H1 (cell line): ENCODE data around the gene SCCPDH. TPM values are rescaled to one million over a fixed set of nuclear protein-coding genes. Genes with fewer than 3 reads are reported as not detected.

ENCODE experiments used
- CTCF ChIA-PET: fragments of 300-600 bp; sonication (Branson Sonifier 250); formaldehyde crosslinking; loops from one replicate; lab custom pipeline; 2021; ENCODE audit not compliant: partially characterized antibody; lab: Charles Lee
- POLR2A ChIA-PET: fragments of 300-600 bp; sonication (Branson Sonifier 250); formaldehyde crosslinking; loops from one replicate; lab custom pipeline; 2021; ENCODE audit warnings: inconsistent platforms; ENCODE audit not compliant: partially characterized antibody; lab: Charles Lee
- DNase-seq, 2 experiments: peaks; one replicate each; pipeline versions ENCODE4 v3.0.0 to v3.0.0-alpha.2; 2010 to 2022; ENCODE audit warnings: low spot score in 2 of 2, low read depth in 1 of 2, mixed read lengths in 1 of 2
- FAIRE-seq: peaks from 2 replicates; lab custom pipeline; 2011; peaks lifted over from hg19 to GRCh38; lab: Jason Lieb, UNC
- H2AFZ ChIP-seq: 2 replicates; pipeline ENCODE4 v1.8.1; 2012; ENCODE audit warnings: low read length, inconsistent platforms
- H2AK5ac ChIP-seq: 2 replicates; pipeline ENCODE4 v1.6.1; 2013; ENCODE audit warnings: low read depth, low read length
- H2BK120ac ChIP-seq: replicated peaks from 2 replicates; pipeline ENCODE3; 2013; ENCODE audit warnings: low read depth, low read length, inconsistent platforms
- H2BK12ac ChIP-seq: 2 replicates; pipeline ENCODE4 v1.6.1; 2013; ENCODE audit warnings: low read depth, low read length
- H2BK15ac ChIP-seq: 2 replicates; pipeline ENCODE4 v1.6.1; 2013; ENCODE audit warnings: low read length
- H2BK20ac ChIP-seq: 2 replicates; pipeline ENCODE4 v1.6.1; 2013; ENCODE audit warnings: low read length
- H2BK5ac ChIP-seq: 2 replicates; pipeline ENCODE4 v1.6.1; 2013; ENCODE audit warnings: low read depth, low read length
- H3K14ac ChIP-seq: 2 replicates; pipeline ENCODE4 v1.6.1; 2013; ENCODE audit warnings: inconsistent platforms; ENCODE audit not compliant: insufficient read length
- H3K18ac ChIP-seq: 2 replicates; pipeline ENCODE4 v1.6.1; 2013; ENCODE audit warnings: low read length; ENCODE audit errors: extremely low read depth
- H3K23ac ChIP-seq: 2 replicates; pipeline ENCODE4 v1.6.1; 2013; ENCODE audit warnings: inconsistent platforms; ENCODE audit not compliant: insufficient read length
- H3K23me2 ChIP-seq: 2 replicates; pipeline ENCODE4 v1.6.1; 2013; ENCODE audit warnings: low read depth, low read length
- H3K27ac ChIP-seq: 2 replicates; pipeline ENCODE4 v1.6.1; 2011; ENCODE audit warnings: low read depth, low read length, inconsistent platforms
- H3K27me3 ChIP-seq, 4 experiments: replicated peaks in 1 of 4; 1 replicate in 1 of 4; 2 replicates in 3 of 4; pipeline versions ENCODE4 v1.6.1 to v1.8.1; 2011 to 2013; ENCODE audit warnings: low read length in 3 of 4, mild to moderate bottlenecking in 3 of 4, inconsistent platforms in 2 of 4, mixed read lengths in 2 of 4, moderate library complexity in 1 of 4; ENCODE audit not compliant: control insufficient read depth in 3 of 4, insufficient read depth in 3 of 4; ENCODE audit errors: extremely low read depth in 1 of 4
- H3K36me3 ChIP-seq, 4 experiments: 2 replicates each; pipeline versions ENCODE4 v1.6.1 to v1.8.1; 2011 to 2013; ENCODE audit warnings: mild to moderate bottlenecking in 4 of 4, low read length in 3 of 4, moderate library complexity in 2 of 4, control low read depth in 1 of 4, inconsistent platforms in 1 of 4; ENCODE audit not compliant: insufficient read depth in 4 of 4, control insufficient read depth in 2 of 4
- H3K4ac ChIP-seq: replicated peaks from 2 replicates; pipeline ENCODE3; 2013; ENCODE audit warnings: low read length, low read depth, mixed read lengths, inconsistent platforms; ENCODE audit not compliant: insufficient read length
- H3K4me1 ChIP-seq, 4 experiments: replicated peaks in 1 of 4; 1 replicate in 1 of 4; 2 replicates in 3 of 4; pipeline versions ENCODE4 v1.6.1 to v1.8.1; 2011 to 2013; ENCODE audit warnings: low read length in 3 of 4, inconsistent platforms in 2 of 4, mixed read lengths in 1 of 4; ENCODE audit not compliant: insufficient read depth in 4 of 4, control insufficient read depth in 3 of 4
- H3K4me2 ChIP-seq, 2 experiments: 2 replicates each; pipeline versions ENCODE4 v1.6.1 to v1.8.1; 2011 to 2013; ENCODE audit warnings: low read depth in 2 of 2, low read length in 2 of 2, control low read depth in 1 of 2, inconsistent platforms in 1 of 2, mild to moderate bottlenecking in 1 of 2; ENCODE audit not compliant: insufficient read depth in 1 of 2
- H3K4me3 ChIP-seq, 4 experiments: fragments of 200-600, 300-600 bp in 1 of 4; sonication (generic), shearing (Covaris generic), sonication (Bioruptor Twin) in 1 of 4; 2 replicates each; pipeline versions ENCODE4 v1.5.1 to v1.8.1; 2011 to 2016; ENCODE audit warnings: low read length in 4 of 4, low read depth in 3 of 4, control low read depth in 2 of 4, inconsistent platforms in 2 of 4, mild to moderate bottlenecking in 2 of 4, mixed read lengths in 1 of 4, moderate library complexity in 1 of 4; ENCODE audit not compliant: insufficient read depth in 2 of 4; ENCODE audit errors: extremely low read depth in 1 of 4
- H3K56ac ChIP-seq: replicated peaks from 2 replicates; pipeline ENCODE3; 2013; ENCODE audit warnings: low read depth, mild to moderate bottlenecking, mixed read lengths, low read length, inconsistent platforms; ENCODE audit not compliant: insufficient read length
- H3K79me1 ChIP-seq: 2 replicates; pipeline ENCODE4 v1.6.1; 2013; ENCODE audit warnings: low read depth, low read length, control low read depth
- H3K79me2 ChIP-seq, 2 experiments: 2 replicates each; pipeline versions ENCODE4 v1.6.1 to v1.8.1; 2012 to 2013; ENCODE audit warnings: low read length in 2 of 2, mild to moderate bottlenecking in 2 of 2, inconsistent platforms in 1 of 2; ENCODE audit not compliant: insufficient read depth in 2 of 2, control insufficient read depth in 1 of 2
- H3K9ac ChIP-seq, 4 experiments: replicated peaks in 1 of 4; 1 replicate in 1 of 4; 2 replicates in 3 of 4; pipeline versions ENCODE4 v1.6.1 to v1.8.1; 2011 to 2013; ENCODE audit warnings: low read depth in 3 of 4, low read length in 3 of 4, control low read depth in 2 of 4, mild to moderate bottlenecking in 2 of 4, moderate library complexity in 2 of 4, inconsistent platforms in 1 of 4; ENCODE audit errors: extremely low read depth in 1 of 4
- H3K9me3 ChIP-seq, 2 experiments: 2 replicates each; pipeline versions ENCODE4 v1.6.1 to v1.8.1; 2012 to 2013; ENCODE audit warnings: mild to moderate bottlenecking in 2 of 2, moderate library complexity in 2 of 2, control low read depth in 1 of 2, inconsistent platforms in 1 of 2, low read depth in 1 of 2, low read length in 1 of 2, mixed read lengths in 1 of 2; ENCODE audit not compliant: insufficient read depth in 2 of 2
- H4K20me1 ChIP-seq, 2 experiments: replicated peaks in 1 of 2; 2 replicates each; pipeline versions ENCODE3 to v1.8.1; 2011 to 2013; ENCODE audit warnings: inconsistent platforms in 2 of 2, low read length in 2 of 2, mild to moderate bottlenecking in 1 of 2; ENCODE audit not compliant: insufficient read depth in 2 of 2, control insufficient read depth in 1 of 2
- H4K5ac ChIP-seq: 2 replicates; pipeline ENCODE4 v1.6.1; 2013; ENCODE audit warnings: low read length, low read depth, mixed read lengths, inconsistent platforms; ENCODE audit not compliant: insufficient read length
- H4K8ac ChIP-seq: 2 replicates; pipeline ENCODE4 v1.8.0; 2013; ENCODE audit warnings: mild to moderate bottlenecking, moderate library complexity, low read length, inconsistent platforms; ENCODE audit not compliant: insufficient read depth; ENCODE audit errors: extremely low read depth
- H4K91ac ChIP-seq: replicated peaks from 2 replicates; pipeline ENCODE3; 2013; ENCODE audit warnings: low read length, mixed read lengths, inconsistent platforms; ENCODE audit not compliant: insufficient read length
- CBX8 ChIP-seq: fragments of 300-800, 300-1000 bp; sonication (generic); IDR thresholded peaks from 2 replicates; pipeline ENCODE4 v1.7.1; 2016; ENCODE audit warnings: low read depth, low read length, borderline replicate concordance
- CREB1 ChIP-seq: IDR thresholded peaks from 2 replicates; pipeline ENCODE4 v1.6.1; 2012; ENCODE audit warnings: inconsistent platforms
- EGR1 ChIP-seq: IDR thresholded peaks from 2 replicates; pipeline ENCODE4 v1.6.1; 2011; ENCODE audit warnings: low read depth, low read length, borderline replicate concordance
- NRF1 ChIP-seq: IDR thresholded peaks from 2 replicates; pipeline ENCODE4 v1.6.1; 2011; ENCODE audit warnings: mild to moderate bottlenecking, low read depth, low read length, improper control_type of control experiment
- SAP30 ChIP-seq: fragments of 300-600 bp; sonication (generic); IDR thresholded peaks from 2 replicates; pipeline ENCODE4 v1.7.1; 2012; ENCODE audit warnings: low read length, moderate library complexity, mild to moderate bottlenecking, inconsistent platforms; ENCODE audit not compliant: insufficient read depth, insufficient replicate concordance
- TCF12 ChIP-seq: IDR thresholded peaks from 2 replicates; pipeline ENCODE4 v1.6.1; 2011; ENCODE audit warnings: low read depth, mild to moderate bottlenecking, low read length
- WGBS, 2 experiments: shearing (Covaris generic) in 1 of 2; methylation state at CpG; one replicate each; pipeline versions ENCODE4 v1.1.6 to v1.1.7; 2013 to 2015; ENCODE audit warnings: low lambda C conversion rate in 2 of 2, mixed read lengths in 2 of 2, inconsistent platforms in 1 of 2, low coverage in 1 of 2, missing lambda C conversion rate in 1 of 2; ENCODE audit not compliant: insufficient replicate concordance in 2 of 2, insufficient coverage in 1 of 2, insufficient read length in 1 of 2; ENCODE audit errors: extremely low coverage in 1 of 2, missing lambda C conversion rate in 1 of 2; 5-methylcytosine and 5-hydroxymethylcytosine counted together
- polyA plus RNA-seq, 7 experiments: library from polyadenylated mRNA; depleted of rRNA in 3 of 7; stranded (reverse) in 5 of 7; unstranded in 2 of 7; fragments of >200 nt in 5 of 7; fragments of 200-250 nt in 2 of 7; gene quantifications; 1 replicate in 5 of 7; 2 replicates in 1 of 7; 4 replicates in 1 of 7; pipeline versions ENCODE4 v1.2.1 to v1.2.3, GENCODE V29; 2011 to 2013; ENCODE audit warnings: missing spikeins in 2 of 7, mixed read lengths in 2 of 7
- total RNA-seq: library from RNA; stranded (reverse); fragmentation: NEBNext Ultra II Directional; extraction: Animal tissue kit (Norgen Biotek cat#: 25700); gene quantifications from 2 replicates; pipeline ENCODE4 v1.2.1, GENCODE V29; 2021

The SCCPDH gene
- total and polyA plus RNA-seq, 2 of the 8 experiments (the other 6 are each of a cell fraction or from before 2014, with no cell fraction given): 9.5 to 17.0 TPM

DNA sequence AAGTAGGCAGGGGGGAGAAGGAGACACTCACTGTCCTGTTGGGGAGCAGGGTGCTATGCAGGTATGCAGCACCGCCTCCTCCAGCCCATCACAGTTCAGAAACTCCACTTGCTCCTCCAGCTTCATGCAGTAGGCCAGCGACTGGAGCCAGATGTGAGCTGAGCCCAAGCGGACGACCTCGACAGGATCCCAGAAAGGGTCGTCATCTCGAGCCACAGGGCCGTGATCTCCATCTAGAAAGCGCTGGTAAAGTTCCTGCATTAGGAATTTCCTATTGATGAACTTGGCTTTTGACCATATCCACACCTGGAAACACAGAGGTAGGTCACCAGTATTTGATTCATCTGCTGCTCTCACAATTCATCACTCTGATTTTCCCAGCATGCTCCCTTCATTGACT, 56.1 kb downstream of the SCCPDH start:
- no peaks in the 10 kb centered on the region for H3K79me1 ChIP-seq
- H2AK5ac ChIP-seq: no peak overlapping the region
- WGBS, 2 experiments: 97% methylated on average over 9 of the region's 9 CpGs; no CpG with 5 or more reads in 1 of the 2 experiments
- H3K27me3 ChIP-seq: no peaks in the 10 kb centered on the region
- no peak for FAIRE-seq
- H4K5ac ChIP-seq: no peak overlapping the region
- H3K4me1 ChIP-seq: peaks cover 0 to 3% (median 0%) of the 10 kb centered on the region in 4 experiments; a peak in 1 of 7 replicates
- H2BK12ac ChIP-seq: 0 out of 2 replicates have a peak overlapping the region, but pooled peaks have one; percentile 10
- H3K9me3 ChIP-seq: no peaks in the 10 kb centered on the region
- no peak overlapping the region for H2BK120ac ChIP-seq
- H3K4me3 ChIP-seq: no peak overlapping the region
- H3K23ac ChIP-seq: no peak overlapping the region
- H3K18ac ChIP-seq: no peak overlapping the region
- no peak for DNase-seq
- no peak overlapping the region for H4K8ac ChIP-seq
- no peak overlapping the region for H2BK5ac ChIP-seq
- H3K56ac ChIP-seq: no peak overlapping the region
- TF ChIP-seq CREB1 (no peak), TCF12 (no peak), EGR1 (no peak), CBX8 (no peak), NRF1 (no peak), SAP30 (no peak)
- H3K4me2 ChIP-seq: no peak overlapping the region
- POLR2A ChIA-PET: interaction anchor here (0.6 to 1.7 kb wide), 4 partner anchors 8 to 13 kb away, joined by 3 to 7 read pairs (median 4); no protein-coding TSS in a partner anchor
- H2BK20ac ChIP-seq: no peak overlapping the region
- H4K20me1 ChIP-seq: no peaks in the 10 kb centered on the region
- no peak overlapping the region for H3K9ac ChIP-seq
- H3K79me2 ChIP-seq: no peaks in the 10 kb centered on the region
- H4K91ac ChIP-seq: no peak overlapping the region
- H2BK15ac ChIP-seq: no peak overlapping the region
- no peaks in the 10 kb centered on the region for H3K23me2 ChIP-seq
- H2AFZ ChIP-seq: no peak overlapping the region
- CTCF ChIA-PET: interaction anchor here (0.9 to 1.5 kb wide), 3 partner anchors 9 to 43 kb away, joined by 3 to 4 read pairs (median 3); no protein-coding TSS in a partner anchor
- H3K27ac ChIP-seq: no peak overlapping the region
- no peak overlapping the region for H3K14ac ChIP-seq
- no peak overlapping the region for H3K4ac ChIP-seq
- H3K36me3 ChIP-seq: no peaks in the 10 kb centered on the region
